Fibroblast of villous mesenchyme (primary cell): ENCODE results near the gene CLIC3. TPM values are rescaled to one million over a fixed set of nuclear protein-coding genes. Genes with fewer than 3 reads are reported as not detected.
A peak's percentile ranks its signal among the peaks of the same experiment; 100 is the strongest.

Source experiments
- DNase-seq: peaks from one replicate; pipeline ENCODE4 v3.0.0-alpha.2; 2010; ENCODE audit warnings: low read depth
- H3K4me3 ChIP-seq: 2 replicates; pipeline ENCODE4 v1.5.1; 2011; ENCODE audit warnings: low read depth, mild to moderate bottlenecking, low read length
- total RNA-seq: library from RNA; depleted of rRNA; stranded (reverse); fragments of >200 nt; gene quantifications from 2 replicates; pipeline ENCODE4 v1.2.3, GENCODE V29; 2012
- TF ChIP-seq, protein P1 (sequence below): IDR thresholded peaks from 2 replicates; pipeline ENCODE4 v1.5.1; 2012; ENCODE audit warnings: low read depth, mild to moderate bottlenecking, low read length; ENCODE audit not compliant: insufficient read depth

CLIC3 gene
- total RNA-seq, 1 donor = 43.2 TPM

DNA sequence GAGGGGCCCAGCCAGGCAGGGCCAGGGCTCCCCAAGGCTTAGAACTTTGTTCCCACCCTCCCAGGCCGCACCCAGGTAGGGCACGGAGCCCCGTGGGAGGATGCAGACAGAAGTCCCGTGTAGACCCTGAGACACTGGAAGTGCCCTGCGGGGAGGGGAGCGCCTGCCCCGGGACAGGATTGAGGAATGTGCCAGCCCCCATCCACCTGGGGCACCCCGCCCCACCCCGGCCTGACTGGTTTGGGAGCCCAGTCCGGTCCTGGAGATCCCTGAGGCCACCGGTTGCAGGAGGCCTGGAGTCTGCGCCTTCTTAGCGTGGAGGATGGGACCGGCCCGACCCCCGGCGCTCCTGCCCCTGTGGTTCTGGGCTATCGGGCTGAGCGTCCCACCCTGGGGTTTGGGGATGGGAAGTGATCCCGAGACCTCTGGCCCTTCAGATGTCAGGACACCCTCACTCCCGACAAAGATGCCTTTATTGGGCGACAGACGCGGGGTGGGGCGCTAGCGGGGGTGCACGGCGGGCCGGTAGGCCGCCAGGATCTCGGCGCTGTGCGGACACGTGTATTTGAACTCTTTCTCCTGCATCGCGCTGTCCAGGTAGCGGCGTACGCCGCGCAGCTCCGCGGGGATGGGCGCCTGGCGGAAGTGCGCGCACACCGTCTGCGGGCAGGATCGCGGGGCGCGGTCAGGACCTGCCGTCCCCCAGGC, 2.0 kb downstream of the CLIC3 start:
- H3K4me3 ChIP-seq = no peak overlapping the region
- TF ChIP-seq, protein P1, sequence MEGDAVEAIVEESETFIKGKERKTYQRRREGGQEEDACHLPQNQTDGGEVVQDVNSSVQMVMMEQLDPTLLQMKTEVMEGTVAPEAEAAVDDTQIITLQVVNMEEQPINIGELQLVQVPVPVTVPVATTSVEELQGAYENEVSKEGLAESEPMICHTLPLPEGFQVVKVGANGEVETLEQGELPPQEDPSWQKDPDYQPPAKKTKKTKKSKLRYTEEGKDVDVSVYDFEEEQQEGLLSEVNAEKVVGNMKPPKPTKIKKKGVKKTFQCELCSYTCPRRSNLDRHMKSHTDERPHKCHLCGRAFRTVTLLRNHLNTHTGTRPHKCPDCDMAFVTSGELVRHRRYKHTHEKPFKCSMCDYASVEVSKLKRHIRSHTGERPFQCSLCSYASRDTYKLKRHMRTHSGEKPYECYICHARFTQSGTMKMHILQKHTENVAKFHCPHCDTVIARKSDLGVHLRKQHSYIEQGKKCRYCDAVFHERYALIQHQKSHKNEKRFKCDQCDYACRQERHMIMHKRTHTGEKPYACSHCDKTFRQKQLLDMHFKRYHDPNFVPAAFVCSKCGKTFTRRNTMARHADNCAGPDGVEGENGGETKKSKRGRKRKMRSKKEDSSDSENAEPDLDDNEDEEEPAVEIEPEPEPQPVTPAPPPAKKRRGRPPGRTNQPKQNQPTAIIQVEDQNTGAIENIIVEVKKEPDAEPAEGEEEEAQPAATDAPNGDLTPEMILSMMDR = no peak
- no peak for DNase-seq

DNA sequence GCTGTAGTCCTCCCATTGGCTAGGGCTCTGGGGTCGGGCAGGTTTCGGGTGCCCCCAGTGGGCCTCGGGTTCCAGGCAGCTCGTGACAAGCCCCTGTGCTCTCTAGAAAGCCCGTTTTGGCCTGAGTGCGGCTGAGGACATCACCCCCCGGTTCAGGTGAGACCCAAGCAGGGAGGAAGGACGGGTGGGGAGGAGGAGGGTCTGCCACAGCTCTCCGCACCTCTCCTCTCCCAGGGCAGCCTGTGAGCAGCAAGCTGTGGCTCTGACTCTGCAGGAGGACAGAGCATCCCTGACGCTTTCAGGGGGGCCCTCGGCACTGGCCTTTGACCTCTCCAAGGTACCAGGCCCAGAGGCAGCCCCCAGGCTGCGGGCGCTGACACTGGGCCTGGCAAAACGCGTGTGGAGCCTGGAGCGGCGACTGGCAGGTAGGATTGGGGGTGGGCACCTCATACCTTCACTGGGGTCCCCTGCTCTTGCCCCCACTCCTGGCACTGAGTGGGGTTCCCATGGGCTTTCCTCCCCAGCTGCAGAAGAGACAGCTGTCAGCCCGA, 3.5 kb downstream of the CLIC3 start:
- peak overlapping the region; percentile 67 for H3K4me3 ChIP-seq
- TF ChIP-seq, protein P1 = no peak
- no peak for DNase-seq

- TF ChIP-seq, protein P1 = no peak
- peak; percentile 94 for DNase-seq
- peak within 1 kb of the TSS; percentile 67 for H3K4me3 ChIP-seq
Observed at GRCh38 chr9:136991993-136992818, 4.2 kb downstream of the CLIC3 start, which contains the start of gene PAXX. PAXX (plus strand) TSS chr9:136992422; CDS start chr9:136992444, 22 bp downstream.

GRCh38 chr9:136990242-136990911, 6.0 kb downstream of the CLIC3 start:
- TF ChIP-seq, protein P1 = no peak
- no peak overlapping the region for H3K4me3 ChIP-seq
- no peak for DNase-seq

GRCh38 chr9:136988872-136989271, 7.5 kb downstream of the CLIC3 start:
- TF ChIP-seq, protein P1 = no peak
- DNase-seq = no peak
- no peak overlapping the region for H3K4me3 ChIP-seq

DNA sequence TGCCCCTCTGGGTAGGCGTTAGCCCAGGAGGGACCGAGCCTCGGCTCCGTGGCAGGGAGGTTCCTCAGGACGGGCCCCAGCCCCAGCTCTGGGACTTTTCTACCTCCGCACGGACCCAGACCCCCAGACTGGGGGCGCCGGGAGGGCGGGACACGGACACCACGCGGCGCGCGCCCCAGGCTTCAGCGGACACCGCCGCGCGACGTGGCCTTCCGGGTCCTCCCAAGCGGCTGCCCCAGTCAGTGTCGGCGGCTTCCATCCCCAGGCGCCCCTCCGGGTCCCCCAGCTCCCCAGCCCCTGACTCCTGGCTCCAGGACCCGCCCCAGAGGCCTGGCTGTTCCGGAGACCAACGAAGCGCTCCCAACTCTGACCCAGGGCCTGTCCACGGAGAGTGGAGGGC, 10.5 kb downstream of the CLIC3 start:
- TF ChIP-seq, protein P1 = no peak
- no peak for DNase-seq
- H3K4me3 ChIP-seq = no peak overlapping the region
